ENCODE results near the gene ARL5A.
A peak's percentile ranks its signal among the peaks of the same experiment; 100 is the strongest.

ARL5A gene

DNA sequence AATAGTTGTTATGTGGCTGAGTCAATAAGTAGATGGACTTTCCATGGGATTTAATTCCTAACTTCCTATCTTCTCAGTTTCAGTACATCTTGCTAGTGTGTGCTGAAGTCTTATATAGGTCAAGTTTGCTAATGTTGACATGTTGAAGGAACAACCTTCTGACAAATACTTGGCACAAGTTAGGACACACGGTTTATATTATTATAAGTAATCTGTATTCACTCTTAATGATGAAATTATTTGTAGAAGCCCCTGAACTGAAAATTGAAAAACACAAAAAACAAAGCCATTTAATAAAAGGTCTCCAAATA lies 19.2 kb downstream of the ARL5A start:
- TF ChIP-seq, protein P1, sequence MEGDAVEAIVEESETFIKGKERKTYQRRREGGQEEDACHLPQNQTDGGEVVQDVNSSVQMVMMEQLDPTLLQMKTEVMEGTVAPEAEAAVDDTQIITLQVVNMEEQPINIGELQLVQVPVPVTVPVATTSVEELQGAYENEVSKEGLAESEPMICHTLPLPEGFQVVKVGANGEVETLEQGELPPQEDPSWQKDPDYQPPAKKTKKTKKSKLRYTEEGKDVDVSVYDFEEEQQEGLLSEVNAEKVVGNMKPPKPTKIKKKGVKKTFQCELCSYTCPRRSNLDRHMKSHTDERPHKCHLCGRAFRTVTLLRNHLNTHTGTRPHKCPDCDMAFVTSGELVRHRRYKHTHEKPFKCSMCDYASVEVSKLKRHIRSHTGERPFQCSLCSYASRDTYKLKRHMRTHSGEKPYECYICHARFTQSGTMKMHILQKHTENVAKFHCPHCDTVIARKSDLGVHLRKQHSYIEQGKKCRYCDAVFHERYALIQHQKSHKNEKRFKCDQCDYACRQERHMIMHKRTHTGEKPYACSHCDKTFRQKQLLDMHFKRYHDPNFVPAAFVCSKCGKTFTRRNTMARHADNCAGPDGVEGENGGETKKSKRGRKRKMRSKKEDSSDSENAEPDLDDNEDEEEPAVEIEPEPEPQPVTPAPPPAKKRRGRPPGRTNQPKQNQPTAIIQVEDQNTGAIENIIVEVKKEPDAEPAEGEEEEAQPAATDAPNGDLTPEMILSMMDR (IDR thresholded peaks at IDR 0.05; ENCODE audit: low read depth, low read length), result no peak
- no peak overlapping the region for H3K4me3 ChIP-seq (ENCODE audit: low read depth, low read length)

DNA sequence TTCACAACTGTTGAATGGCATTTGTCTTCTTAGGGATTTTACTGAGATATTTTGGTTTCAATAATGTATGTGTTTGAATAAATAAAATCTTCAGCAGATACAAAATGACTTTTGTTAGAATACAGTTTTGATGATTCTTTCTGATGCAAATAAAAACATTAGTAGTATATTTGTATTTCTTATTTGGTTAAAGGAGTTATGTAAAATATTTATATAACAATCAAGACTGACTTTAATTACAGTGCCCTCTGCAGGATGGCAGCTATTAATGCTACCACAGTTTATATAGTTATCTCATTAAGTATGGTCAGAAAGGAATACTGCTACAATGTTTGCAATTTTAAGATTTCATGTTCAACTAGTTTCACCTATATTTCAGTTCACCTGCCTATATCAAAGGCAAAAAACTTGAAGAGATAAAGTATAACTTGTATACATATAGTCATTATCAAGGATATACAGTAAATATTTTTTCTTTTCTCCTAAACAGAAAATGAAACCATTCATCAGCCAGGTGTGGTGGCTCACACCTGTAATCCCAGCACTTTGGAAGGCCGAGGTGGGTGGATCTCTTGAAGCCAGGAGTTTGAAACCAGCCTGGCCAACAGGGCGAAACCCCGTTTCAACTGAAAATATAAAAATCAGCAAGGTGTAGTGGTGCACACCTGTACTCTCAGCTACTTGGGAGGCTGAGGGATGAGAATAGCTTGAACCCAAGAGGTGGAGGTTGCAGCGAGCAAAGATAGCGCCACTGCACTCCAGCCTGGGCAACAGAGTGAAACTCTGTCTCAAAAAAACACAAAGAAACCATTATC lies 19.8 kb downstream of the ARL5A start:
- H3K4me3 ChIP-seq (ENCODE audit: low read depth, low read length), result no peak overlapping the region
- TF ChIP-seq, protein P1 (IDR thresholded peaks at IDR 0.05; ENCODE audit: low read depth, low read length), result peak; percentile 12; the same call in 1 of the 2 replicates

DNA sequence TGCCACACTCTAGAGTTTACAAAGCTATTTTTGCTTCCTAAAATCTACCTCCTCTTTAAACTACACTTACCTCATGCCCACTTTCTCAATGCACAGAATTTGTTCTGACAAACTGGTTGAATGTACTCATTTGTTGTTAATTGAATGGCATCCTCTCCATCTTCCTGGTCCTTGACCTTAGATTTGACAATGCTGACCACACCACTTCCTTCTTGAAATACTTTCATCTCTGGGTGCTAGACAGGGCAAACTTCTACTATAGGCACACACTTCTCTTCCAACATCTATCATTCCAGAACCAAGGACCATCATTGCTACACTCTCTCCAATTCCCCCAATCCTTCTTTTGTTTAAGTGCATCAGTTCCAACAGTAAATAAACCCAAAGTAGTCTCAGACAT lies 22.3 kb downstream of the ARL5A start:
- TF ChIP-seq, protein P1 (IDR thresholded peaks at IDR 0.05; ENCODE audit: low read depth, low read length), result no peak
- no peak overlapping the region for H3K4me3 ChIP-seq (ENCODE audit: low read depth, low read length)

DNA sequence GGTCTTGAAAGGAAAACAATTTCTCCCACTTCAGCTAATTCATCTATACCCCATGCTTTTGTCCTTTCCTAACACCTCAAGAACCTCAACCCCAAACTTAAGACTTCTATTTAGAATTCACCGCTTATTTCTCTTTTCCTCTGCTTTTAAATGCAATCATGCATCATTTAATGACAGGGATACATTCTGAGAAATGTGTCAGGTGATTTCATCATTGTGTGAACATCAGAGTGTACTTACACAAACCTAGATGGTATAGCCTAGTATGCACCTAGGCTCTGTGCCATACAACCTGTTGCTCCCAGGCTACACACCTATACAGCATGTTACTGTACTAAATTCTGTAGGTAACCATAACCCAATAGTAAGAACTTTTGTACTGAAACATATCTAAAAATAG lies 22.9 kb downstream of the ARL5A start:
- H3K4me3 ChIP-seq (ENCODE audit: low read depth, low read length), result no peak overlapping the region
- TF ChIP-seq, protein P1 (IDR thresholded peaks at IDR 0.05; ENCODE audit: low read depth, low read length), result no peak

DNA sequence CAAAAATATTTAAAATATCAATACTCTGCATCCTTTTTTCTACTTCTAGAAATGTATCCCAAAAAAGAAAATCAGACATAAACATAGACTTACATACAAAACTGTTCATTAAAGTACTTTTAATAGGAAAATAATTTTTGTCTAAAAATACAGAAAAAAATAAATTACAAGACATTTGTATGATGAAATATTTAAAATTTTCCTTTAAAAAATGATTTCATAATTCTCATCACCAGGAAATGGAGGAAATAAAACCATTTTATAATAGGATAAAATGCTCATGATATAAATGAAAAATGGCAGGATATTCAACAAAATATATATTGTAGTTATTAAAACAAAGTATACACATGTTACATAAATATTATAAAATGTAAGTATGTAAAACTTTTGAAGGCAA lies 24.4 kb downstream of the ARL5A start:
- TF ChIP-seq, protein P1 (IDR thresholded peaks at IDR 0.05; ENCODE audit: low read depth, low read length), result no peak
- no peak overlapping the region for H3K4me3 ChIP-seq (ENCODE audit: low read depth, low read length)

DNA sequence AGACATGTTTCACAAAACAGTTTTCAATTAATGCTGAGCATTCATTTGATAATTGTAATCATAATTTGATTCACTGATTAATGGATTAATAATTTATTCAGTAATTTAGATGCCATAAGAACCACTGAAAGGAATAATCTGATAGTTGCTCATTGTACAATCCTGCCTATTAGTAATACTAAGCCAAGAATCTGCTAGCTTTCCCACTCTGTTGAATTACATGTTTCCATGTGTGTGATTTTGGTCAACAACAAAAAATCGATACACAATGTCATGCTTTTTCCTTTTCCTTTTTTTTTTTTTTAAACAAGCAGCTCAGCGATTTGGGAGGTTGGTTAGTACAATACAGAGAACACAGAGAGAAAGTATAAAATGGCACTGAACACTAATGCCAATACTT lies 25.9 kb downstream of the ARL5A start:
- TF ChIP-seq, protein P1 (IDR thresholded peaks at IDR 0.05; ENCODE audit: low read depth, low read length), result no peak
- H3K4me3 ChIP-seq (ENCODE audit: low read depth, low read length), result no peak overlapping the region

DNA sequence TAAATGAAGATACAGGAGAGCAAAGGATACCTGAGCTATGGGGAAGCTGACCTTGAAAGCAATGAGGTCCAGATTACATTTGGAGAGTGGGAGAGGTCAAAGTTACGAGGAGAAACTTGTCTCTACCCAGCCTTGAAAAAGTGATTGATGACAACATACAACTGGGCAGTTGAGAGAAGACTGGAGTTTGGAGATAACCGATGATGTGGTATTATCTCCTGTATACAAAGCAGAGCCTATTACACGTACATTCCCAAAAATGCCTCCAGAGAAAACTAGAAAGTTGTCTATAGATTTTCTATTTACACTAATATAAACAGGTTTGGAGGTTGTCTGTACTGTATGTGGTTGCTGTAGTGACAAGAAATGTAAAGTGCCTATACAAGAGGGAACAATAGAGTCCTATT lies 28.3 kb downstream of the ARL5A start:
- no peak overlapping the region for H3K4me3 ChIP-seq (ENCODE audit: low read depth, low read length)
- TF ChIP-seq, protein P1 (IDR thresholded peaks at IDR 0.05; ENCODE audit: low read depth, low read length), result no peak

Data from WI38 (cell line).